ENCODE results near the gene TSSK6.

TSSK6 gene

GRCh38 chr19:19544257-19544953, 29.1 kb upstream of the TSSK6 start:
- DNase-seq = no peak

DNA sequence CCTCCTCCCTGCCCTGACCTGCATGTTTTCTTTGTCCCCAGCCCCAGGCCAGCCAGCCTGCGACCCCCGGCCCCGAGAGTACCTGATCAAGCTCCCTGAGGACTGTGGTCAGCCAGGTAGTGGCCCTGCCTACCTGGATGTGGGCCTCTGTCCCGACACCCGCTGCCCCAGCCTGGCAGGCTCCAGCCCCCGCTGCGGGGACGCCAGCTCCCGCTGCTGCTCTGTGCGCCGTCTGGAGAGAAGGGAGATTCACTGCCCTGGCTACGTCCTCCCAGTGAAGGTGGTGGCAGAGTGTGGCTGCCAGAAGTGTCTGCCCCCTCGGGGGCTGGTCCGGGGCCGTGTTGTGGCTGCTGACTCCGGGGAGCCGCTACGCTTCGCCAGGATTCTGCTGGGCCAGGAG, 28.3 kb upstream of the TSSK6 start:
- DNase-seq = no peak

DNA sequence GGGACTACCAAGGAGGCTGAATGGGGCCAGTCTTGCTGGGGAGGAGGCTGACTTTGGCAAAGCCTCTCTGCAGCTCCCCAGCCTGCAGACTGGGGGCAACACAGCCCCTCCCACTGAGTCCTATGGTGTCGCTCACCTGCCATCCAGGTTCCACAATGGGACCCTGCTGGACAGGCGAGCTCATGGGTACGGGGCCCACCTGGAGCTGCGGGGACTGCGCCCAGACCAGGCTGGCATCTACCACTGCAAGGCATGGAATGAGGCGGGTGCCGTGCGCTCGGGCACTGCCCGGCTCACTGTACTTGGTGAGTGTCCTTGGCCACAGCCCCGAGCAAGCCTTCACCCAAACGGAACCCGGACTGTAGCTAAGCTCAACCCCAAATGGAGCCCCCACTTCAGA, 27.8 kb upstream of the TSSK6 start:
- no peak for DNase-seq

- DNase-seq = no peak
Measured at GRCh38 chr19:19542507-19542906, 27.2 kb upstream of the TSSK6 start.

DNA sequence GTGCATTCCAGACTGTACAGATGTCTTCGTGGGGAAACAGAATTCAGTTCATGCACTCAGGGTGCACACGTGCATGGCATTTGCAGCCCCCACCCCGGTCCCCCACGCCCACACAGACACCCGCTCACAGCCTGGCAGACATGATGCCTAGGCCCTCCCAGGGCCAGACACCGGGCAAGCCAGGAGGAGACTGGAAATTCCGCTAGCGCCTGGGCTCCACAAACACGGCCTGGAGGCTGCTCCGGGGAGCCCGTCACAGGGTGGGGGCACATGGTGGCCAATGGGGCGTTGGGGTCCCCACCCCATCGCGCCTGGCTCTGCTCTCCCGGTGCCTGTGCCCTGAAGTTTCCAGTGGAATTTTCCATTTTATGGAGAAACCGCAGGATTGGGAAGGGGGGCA, 26.3 kb upstream of the TSSK6 start:
- no peak for DNase-seq

GRCh38 chr19:19540715-19541515, 25.6 kb upstream of the TSSK6 start:
- peak; percentile 86 for DNase-seq

- DNase-seq = peak; percentile 82
Measured at GRCh38 chr19:19540064-19540714, 24.8 kb upstream of the TSSK6 start.

- DNase-seq = no peak
Measured at GRCh38 chr19:19539698-19540063, 24.3 kb upstream of the TSSK6 start.

GRCh38 chr19:19538785-19539166, 23.4 kb upstream of the TSSK6 start:
- no peak for DNase-seq

DNA sequence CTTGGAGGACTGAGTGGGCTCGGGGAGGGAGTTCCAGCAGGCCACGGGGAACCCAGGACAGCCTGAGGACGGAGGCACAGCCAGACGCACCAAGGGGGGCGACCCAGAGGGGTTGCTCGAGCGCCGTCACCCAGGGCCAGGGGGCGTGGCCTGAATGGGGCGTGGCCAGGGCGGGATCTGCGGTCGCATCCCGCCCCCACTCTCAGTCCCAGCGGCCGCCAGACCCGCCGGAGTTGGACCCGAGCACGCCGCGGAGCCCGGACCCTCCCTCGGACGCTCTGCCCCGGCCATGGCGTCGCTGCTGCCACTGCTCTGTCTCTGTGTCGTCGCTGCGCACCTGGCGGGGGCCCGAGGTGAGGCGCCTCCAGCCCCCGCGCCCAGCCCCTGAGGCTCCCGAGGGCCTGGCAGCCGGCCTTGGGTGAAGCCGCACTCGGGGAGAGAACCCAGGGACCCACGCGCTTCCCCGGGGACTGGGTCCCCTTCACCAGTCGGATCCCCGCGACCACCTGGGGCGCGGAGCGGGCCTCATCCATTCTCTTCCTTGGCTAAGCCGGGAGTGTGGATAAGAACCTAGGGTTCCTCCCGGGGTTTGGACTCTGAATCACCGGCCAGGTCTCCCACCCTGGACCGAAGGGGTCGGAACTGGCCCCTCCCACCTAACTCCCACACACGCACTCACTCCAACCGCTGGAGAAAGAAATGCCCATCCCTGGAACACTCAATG, 22.9 kb upstream of the TSSK6 start, which contains the start of gene CILP2:
Gene CILP2, plus strand, starts transcription at position 205 of the 724 bp plus-strand sequence. Its CDS starts 85 bp downstream, at position 290.
- peak; percentile 46 for DNase-seq

DNA sequence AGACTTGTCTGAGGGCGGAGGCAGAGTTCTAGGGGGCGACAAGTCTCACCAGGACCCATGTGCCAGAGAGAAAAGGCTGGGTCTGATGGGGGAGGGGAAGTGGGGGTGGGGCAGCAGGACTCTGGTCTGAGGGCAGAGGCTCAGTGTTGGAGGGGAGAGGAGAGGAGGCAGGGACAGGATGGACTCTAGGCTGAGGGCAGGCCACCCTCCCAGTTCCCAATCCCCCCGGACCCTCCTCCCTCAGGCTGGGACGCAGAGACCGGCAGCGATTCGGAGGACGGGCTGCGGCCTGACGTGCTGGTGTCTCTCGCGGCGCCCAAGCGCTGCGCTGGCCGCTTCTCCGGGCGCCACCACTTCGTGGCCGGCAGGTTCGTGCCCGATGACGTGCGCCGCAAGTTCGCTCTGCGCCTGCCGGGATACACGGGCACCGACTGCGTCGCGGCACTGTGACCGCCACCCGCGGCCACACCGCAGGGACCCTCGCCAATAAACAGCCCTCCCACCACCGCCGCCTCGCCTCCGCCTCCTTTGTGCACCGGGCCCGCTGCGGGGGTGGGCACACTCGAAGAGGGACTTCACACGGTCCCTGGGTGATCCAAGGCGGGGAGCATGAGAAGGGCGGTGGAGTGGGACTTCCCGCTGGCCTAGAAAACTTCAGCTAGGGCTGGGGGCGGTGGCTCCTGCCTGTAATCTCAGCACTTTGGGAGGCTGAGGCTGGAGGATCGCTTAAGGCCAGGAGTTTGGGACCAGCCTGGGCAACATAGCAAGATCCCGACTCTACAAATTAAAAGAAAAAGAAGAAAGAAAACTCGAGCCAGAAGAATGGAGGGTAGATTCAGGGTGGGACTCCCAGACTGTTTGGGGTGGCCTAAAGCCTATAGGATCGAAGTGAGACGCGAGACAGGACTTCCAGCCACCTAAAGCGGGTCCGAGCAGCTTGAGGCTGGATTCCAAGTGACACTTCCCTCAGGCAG, 22.0 kb upstream of the TSSK6 start:
- DNase-seq = peak; percentile 44

- DNase-seq = no peak
Measured at GRCh38 chr19:19535311-19536191, 20.2 kb upstream of the TSSK6 start.

DNA sequence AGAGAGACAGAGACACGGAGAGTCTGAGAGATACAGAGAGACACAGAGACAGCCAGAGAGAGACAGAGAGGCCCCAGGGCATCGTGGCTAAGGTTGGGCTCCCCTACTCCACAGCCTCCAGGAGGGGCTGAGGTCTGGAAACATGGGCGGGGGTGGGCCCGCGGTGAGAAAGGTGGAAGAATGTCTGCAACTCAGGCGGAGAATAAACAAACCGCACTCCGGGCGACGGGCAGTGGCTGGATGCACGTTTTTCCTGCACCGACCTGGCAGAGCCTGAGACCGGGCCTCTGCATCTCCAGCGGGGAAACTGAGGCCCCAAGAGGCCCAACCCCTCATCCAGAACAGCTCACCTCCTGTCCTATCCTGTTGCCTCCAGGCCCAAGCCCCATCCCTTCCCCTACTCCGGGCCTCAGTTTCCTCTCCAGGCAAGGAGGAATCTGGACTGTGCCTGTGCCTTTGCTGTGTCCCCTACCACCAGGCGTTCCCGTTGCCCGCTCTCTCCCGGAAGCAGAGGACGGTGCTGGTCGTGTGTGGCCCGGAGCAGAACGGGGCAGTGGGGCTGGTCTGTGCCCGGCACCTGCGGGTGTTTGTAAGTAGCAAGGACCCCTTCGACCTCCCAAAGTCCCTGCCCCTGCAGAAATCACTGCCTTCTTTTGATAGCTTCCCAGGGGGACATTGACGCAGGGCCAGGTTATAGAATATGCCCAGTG, 19.4 kb upstream of the TSSK6 start:
- no peak for DNase-seq

DNA sequence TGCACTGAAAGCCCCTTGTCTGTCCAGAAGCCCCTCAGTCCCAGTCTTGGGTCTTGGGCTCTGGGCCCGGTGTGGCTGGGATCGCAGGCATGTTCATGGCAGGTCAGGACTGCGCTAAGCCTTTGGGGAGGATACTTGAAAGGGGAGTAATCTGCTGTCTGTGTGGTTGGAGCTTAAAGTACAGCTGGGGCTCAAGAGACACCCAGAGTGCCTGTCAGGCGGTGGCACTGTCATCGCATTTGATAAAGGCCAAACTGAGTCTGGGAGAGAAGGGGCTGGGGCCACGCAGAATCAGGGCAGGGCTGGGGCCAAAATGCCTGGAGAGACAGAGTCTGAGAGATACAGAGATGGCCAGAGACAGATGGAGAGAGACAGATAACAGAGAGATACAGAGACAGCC, 18.5 kb upstream of the TSSK6 start:
- DNase-seq = no peak

- no peak for DNase-seq
Measured at GRCh38 chr19:19532806-19533701, 17.7 kb upstream of the TSSK6 start.

- peak; percentile 87 for DNase-seq
Measured at GRCh38 chr19:19531951-19532805, 16.8 kb upstream of the TSSK6 start.

DNA sequence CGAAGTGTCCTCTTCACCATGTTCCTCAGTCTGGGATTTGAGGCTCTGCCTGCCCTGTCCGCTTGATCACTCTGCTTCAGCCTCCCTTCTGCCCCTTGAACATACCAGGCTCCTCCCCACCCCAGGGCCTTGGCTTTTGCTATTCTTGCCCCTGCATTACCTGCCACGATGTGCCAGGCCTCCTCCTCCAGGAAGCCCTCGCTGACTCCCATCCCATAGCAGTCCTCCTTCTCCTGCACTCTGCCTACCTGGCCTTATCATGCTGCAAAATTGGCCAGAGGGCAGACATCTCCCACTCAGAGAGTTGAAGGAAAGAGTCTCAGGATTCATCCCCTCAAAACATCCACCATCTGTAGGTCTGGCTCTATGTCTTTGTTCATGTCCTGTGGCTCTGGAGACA, 15.5 kb upstream of the TSSK6 start:
- no peak for DNase-seq

- DNase-seq = no peak
Measured at GRCh38 chr19:19530423-19530804, 15.1 kb upstream of the TSSK6 start.

Measured in CD4-positive, alpha-beta T cell treated with Interleukin-10 for 1 hour (primary cell).